DOHH2 (cell line): Measurements from ENCODE around the gene OR52D1.

Experiments
- H3F3A ChIP-seq: fragments of 200-600 bp; sonication (generic), shearing (Covaris generic); 2 replicates; pipeline ENCODE4 v1.6.0; 2016; ENCODE audit warnings: antibody characterized with exemption, mild to moderate bottlenecking; ENCODE audit not compliant: control insufficient read depth, insufficient read depth
- H3K27ac ChIP-seq: fragments of 200-600 bp; sonication (generic); 2 replicates; pipeline ENCODE4 v1.5.1; 2014; ENCODE audit warnings: low read depth, mild to moderate bottlenecking, low read length, moderate library complexity
- H3K27me3 ChIP-seq: fragments of 200-600 bp; sonication (generic); 2 replicates; pipeline ENCODE4 v1.6.1; 2014; ENCODE audit warnings: mild to moderate bottlenecking, low read length, mixed read lengths; ENCODE audit not compliant: control insufficient read depth
- H3K36me3 ChIP-seq: fragments of 200-600 bp; sonication (generic); 2 replicates; pipeline ENCODE4 v1.6.1; 2014; ENCODE audit warnings: mild to moderate bottlenecking, low read length, moderate library complexity, mixed read lengths; ENCODE audit not compliant: control insufficient read depth
- H3K4me1 ChIP-seq: fragments of 200-600 bp; sonication (generic); 2 replicates; pipeline ENCODE4 v1.6.1; 2014; ENCODE audit warnings: mild to moderate bottlenecking, low read length, mixed read lengths; ENCODE audit not compliant: control insufficient read depth
- H3K4me2 ChIP-seq: fragments of 200-600 bp; sonication (generic); 2 replicates; pipeline ENCODE4 v1.6.0; 2014; ENCODE audit warnings: mild to moderate bottlenecking, low read length, moderate library complexity
- H3K4me3 ChIP-seq: fragments of 200-600 bp; sonication (generic); 2 replicates; pipeline ENCODE4 v1.5.1; 2014; ENCODE audit warnings: mild to moderate bottlenecking, low read length, mixed read lengths
- H3K79me2 ChIP-seq: fragments of 200-600 bp; sonication (generic); 2 replicates; pipeline ENCODE4 v1.6.1; 2014; ENCODE audit warnings: mild to moderate bottlenecking, low read length, mixed read lengths; ENCODE audit not compliant: control insufficient read depth
- H3K9me2 ChIP-seq: fragments of 200-600 bp; sonication (generic); replicated peaks from 2 replicates; pipeline ENCODE4 v1.6.1; 2014; ENCODE audit warnings: mild to moderate bottlenecking, low read length, mixed read lengths; ENCODE audit not compliant: control insufficient read depth
- H3K9me3 ChIP-seq: fragments of 200-600 bp; sonication (generic); 2 replicates; pipeline ENCODE4 v1.6.1; 2014; ENCODE audit warnings: antibody characterized with exemption, low read length, mixed read lengths; ENCODE audit not compliant: control insufficient read depth, insufficient read depth
- H4K20me1 ChIP-seq: fragments of 200-600 bp; sonication (generic); 2 replicates; pipeline ENCODE4 v1.6.0; 2014; ENCODE audit warnings: low read depth, mild to moderate bottlenecking, antibody characterized with exemption, low read length, moderate library complexity; ENCODE audit not compliant: control insufficient read depth, insufficient read depth
- EZH2phosphoT487 ChIP-seq: fragments of 200-600 bp; sonication (generic); IDR thresholded peaks from 2 replicates; pipeline ENCODE4 v1.6.1; 2017; ENCODE audit warnings: borderline replicate concordance, mild to moderate bottlenecking, antibody characterized with exemption, low read length, moderate library complexity, mixed read lengths
- TF ChIP-seq, protein P1 (sequence below): fragments of 200-600 bp; sonication (generic); IDR thresholded peaks from one replicate; pipeline ENCODE4 v1.5.1; 2014; ENCODE audit warnings: antibody characterized with exemption, mild to moderate bottlenecking, low read depth, low read length; ENCODE audit not compliant: poor library complexity, severe bottlenecking

The OR52D1 gene

DNA sequence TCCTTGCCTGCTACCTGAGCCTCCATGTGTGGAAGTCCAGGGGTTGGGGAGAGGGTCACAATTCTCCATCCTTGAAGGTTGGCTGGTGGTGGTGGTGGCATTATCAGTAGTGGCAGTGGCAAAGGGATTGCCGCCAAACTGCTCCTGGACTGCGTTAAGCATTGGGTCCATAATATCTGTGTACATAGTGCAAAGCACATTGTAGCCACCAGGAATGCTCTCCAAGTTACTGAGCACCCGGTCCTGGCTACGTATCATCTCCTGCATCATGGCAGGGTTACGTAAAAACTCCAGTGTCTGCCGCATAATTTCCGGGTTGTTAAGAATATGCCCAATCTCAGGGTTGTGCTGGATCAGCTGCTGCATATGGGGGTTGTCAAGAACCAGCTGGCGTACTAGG, 20.1 kb downstream of the OR52D1 start:
- no peaks in the 10 kb centered on the region for H3K79me2 ChIP-seq
- no peak overlapping the region for H3K27ac ChIP-seq
- H3K4me3 ChIP-seq, result no peak overlapping the region
- H4K20me1 ChIP-seq, result no peaks in the 10 kb centered on the region
- no peaks in the 10 kb centered on the region for H3K36me3 ChIP-seq
- H3F3A ChIP-seq, result no peaks in the 10 kb centered on the region
- TF ChIP-seq EZH2phosphoT487, result no peak
- H3K9me2 ChIP-seq, result no peaks in the 10 kb centered on the region
- no peaks in the 10 kb centered on the region for H3K9me3 ChIP-seq
- no peak overlapping the region for H3K4me2 ChIP-seq
- no peaks in the 10 kb centered on the region for H3K4me1 ChIP-seq
- H3K27me3 ChIP-seq, result no peaks in the 10 kb centered on the region

DNA sequence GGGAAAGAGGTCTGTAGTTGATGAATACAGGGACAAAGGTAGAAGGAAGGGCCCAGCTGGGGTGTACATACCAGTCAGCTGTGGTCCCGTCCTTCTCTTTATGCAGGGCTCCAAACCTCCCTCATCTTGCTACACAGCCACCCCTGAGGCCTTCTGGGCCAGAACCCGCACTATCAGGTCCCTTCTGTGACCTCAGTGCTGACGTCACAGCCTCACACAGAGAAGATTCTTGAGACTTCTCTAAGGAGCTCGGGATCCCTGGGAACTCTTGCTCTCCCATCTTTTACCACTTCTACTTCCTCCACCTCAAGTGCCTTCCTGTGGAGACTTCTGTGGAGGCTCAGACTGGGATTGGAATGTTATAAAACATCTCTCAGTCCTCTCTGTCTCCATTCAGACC, 21.3 kb downstream of the OR52D1 start, which contains the start of gene UBQLN3:
TSS of gene UBQLN3 (minus strand) at position 155 of the 400 bp plus-strand sequence. CDS start 399 bp downstream, outside the sequence.
- Histone ChIP-seq H3K4me2 (no peak within 1 kb of the TSS), H3K36me3 (no peaks in the 10 kb centered on the region), H4K20me1 (no peaks in the 10 kb centered on the region), H3K4me3 (no peak within 1 kb of the TSS), H3F3A (no peaks in the 10 kb centered on the region), H3K79me2 (no peaks in the 10 kb centered on the region), H3K27ac (no peak within 1 kb of the TSS), H3K4me1 (no peaks in the 10 kb centered on the region), H3K27me3 (no peaks in the 10 kb centered on the region), H3K9me2 (no peaks in the 10 kb centered on the region), H3K9me3 (no peaks in the 10 kb centered on the region)
- TF ChIP-seq, protein P1, sequence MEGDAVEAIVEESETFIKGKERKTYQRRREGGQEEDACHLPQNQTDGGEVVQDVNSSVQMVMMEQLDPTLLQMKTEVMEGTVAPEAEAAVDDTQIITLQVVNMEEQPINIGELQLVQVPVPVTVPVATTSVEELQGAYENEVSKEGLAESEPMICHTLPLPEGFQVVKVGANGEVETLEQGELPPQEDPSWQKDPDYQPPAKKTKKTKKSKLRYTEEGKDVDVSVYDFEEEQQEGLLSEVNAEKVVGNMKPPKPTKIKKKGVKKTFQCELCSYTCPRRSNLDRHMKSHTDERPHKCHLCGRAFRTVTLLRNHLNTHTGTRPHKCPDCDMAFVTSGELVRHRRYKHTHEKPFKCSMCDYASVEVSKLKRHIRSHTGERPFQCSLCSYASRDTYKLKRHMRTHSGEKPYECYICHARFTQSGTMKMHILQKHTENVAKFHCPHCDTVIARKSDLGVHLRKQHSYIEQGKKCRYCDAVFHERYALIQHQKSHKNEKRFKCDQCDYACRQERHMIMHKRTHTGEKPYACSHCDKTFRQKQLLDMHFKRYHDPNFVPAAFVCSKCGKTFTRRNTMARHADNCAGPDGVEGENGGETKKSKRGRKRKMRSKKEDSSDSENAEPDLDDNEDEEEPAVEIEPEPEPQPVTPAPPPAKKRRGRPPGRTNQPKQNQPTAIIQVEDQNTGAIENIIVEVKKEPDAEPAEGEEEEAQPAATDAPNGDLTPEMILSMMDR, result no peak
- no peak for TF ChIP-seq EZH2phosphoT487

DNA sequence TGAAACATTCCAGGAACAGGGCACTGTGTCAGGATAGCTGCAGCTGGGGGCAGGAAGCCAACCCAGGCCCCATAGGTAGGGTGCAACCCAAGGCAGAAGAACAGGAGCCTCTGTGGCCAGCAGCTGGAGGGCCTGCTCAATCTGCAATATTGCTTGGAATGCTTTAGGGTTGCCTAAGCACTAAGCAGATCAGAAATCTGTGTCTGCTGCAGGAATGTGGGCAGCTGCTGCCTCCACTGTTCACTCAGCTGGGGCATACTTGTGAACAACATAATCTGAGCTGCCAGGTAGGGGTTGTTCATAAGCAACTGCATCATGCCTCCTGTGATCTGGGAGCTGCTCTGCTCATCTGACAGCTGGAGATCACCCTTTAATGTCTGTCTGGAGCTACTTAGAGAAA, 26.4 kb downstream of the OR52D1 start:
- no peak overlapping the region for H3K4me2 ChIP-seq
- no peaks in the 10 kb centered on the region for H3F3A ChIP-seq
- no peaks in the 10 kb centered on the region for H3K79me2 ChIP-seq
- H3K27me3 ChIP-seq, result no peaks in the 10 kb centered on the region
- H4K20me1 ChIP-seq, result no peaks in the 10 kb centered on the region
- no peak overlapping the region for H3K27ac ChIP-seq
- TF ChIP-seq EZH2phosphoT487, result no peak
- TF ChIP-seq, protein P1, result no peak
- no peaks in the 10 kb centered on the region for H3K4me1 ChIP-seq
- no peak overlapping the region for H3K4me3 ChIP-seq
- H3K9me3 ChIP-seq, result no peaks in the 10 kb centered on the region
- H3K9me2 ChIP-seq, result no peaks in the 10 kb centered on the region
- H3K36me3 ChIP-seq, result no peaks in the 10 kb centered on the region

DNA sequence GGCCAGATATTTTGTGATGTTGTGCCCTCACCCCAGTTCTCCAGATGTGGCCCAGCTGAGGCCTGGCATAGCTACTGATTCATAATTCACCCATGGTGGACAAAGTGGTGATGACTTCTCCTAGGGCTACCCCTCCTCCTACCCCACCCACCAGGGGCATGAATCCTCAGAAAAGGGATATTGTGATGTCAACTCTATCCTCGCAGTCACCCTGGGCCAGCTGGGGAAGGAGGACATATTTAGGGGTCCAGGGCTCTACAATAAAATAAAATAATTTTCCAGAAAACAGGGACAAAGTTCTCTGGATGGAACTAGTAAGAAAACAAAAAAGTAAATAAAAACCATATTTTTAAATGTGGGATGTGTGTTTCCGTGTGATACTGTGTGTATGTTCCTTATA, 28.1 kb downstream of the OR52D1 start, which contains the start of gene UBQLNL:
TSS of gene UBQLNL (minus strand) at position 101 of the 400 bp plus-strand sequence. CDS start 258 bp downstream, outside the sequence.
- H3K36me3 ChIP-seq, result no peaks in the 10 kb centered on the region
- no peaks in the 10 kb centered on the region for H3F3A ChIP-seq
- H3K27me3 ChIP-seq, result no peaks in the 10 kb centered on the region
- no peaks in the 10 kb centered on the region for H3K9me2 ChIP-seq
- H3K4me1 ChIP-seq, result no peaks in the 10 kb centered on the region
- H4K20me1 ChIP-seq, result no peaks in the 10 kb centered on the region
- no peak within 1 kb of the TSS for H3K27ac ChIP-seq
- H3K4me2 ChIP-seq, result no peak within 1 kb of the TSS
- no peaks in the 10 kb centered on the region for H3K79me2 ChIP-seq
- H3K4me3 ChIP-seq, result no peak within 1 kb of the TSS
- H3K9me3 ChIP-seq, result no peaks in the 10 kb centered on the region
- no peak for TF ChIP-seq EZH2phosphoT487
- TF ChIP-seq, protein P1, result no peak
